Measurements from ENCODE around the gene SUSD3.

GRCh38 chr9:93026640-93027039 lies 31.9 kb upstream of the SUSD3 start:
- TF ChIP-seq CTCF (conservative IDR thresholded peaks at IDR 0.05 in 1 of 2, IDR thresholded peaks at IDR 0.05 in 1 of 2; ENCODE audit: low read depth in 1 of 2, low read length in 2 of 2) (no peak), EZH2 (IDR thresholded peaks at IDR 0.05; ENCODE audit: low read length, missing control alignments) (no peak)
